ENCODE measurements around the gene SKIC3. TPM values are rescaled to one million over a fixed set of nuclear protein-coding genes. Genes with fewer than 3 reads are reported as not detected.

The SKIC3 gene
- total RNA-seq, 1 experiment from 2014 or later = 69.0 TPM

- TF ChIP-seq STAT6 (CRISPR knock-in tag; conservative IDR thresholded peaks at IDR 0.05; ENCODE audit: low read depth) = no peak
- no peak for TF ChIP-seq ARID4B (CRISPR knock-in tag; IDR thresholded peaks at IDR 0.05; ENCODE audit: borderline replicate concordance)
- no peak for TF ChIP-seq PRDM15 (CRISPR knock-in tag; IDR thresholded peaks at IDR 0.05)
- TF ChIP-seq, protein P1, sequence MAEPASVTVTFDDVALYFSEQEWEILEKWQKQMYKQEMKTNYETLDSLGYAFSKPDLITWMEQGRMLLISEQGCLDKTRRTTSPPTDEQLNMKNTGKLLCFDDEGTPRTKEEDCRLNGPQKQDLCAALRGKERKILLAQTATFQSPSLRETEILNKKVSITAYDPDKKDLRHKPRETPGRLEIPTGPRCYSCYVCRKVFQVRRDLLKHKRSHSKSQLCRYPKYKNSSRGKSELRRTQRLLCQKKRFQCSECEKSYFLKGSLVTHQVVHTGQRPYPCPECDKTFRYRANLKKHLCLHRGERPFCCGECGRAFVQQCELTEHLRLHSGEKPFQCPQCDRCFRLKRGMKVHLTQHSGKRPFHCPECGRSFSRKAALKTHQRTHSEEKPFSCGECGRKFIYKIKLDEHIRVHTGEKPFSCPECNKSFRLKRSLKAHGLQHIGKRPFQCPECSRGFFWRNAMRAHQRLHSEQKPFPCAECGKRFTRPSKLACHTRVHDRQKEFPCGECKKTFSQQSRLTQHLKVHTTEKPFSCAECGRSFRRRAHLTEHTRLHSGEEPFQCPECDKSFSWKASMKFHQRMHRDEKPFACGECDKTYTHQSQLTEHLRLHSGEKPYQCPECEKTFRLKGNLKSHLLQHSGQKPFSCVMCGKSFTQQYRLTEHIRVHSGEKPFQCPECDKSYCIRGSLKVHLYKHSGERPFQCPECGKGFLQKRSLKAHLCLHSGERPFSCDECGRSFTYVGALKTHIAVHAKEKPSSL (CRISPR knock-in tag; conservative IDR thresholded peaks at IDR 0.05) = no peak
- no peak for TF ChIP-seq AFF4 (CRISPR knock-in tag; IDR thresholded peaks at IDR 0.05; ENCODE audit: borderline replicate concordance)
- TF ChIP-seq ZNF317 (CRISPR knock-in tag; IDR thresholded peaks at IDR 0.05; ENCODE audit: borderline replicate concordance, low read depth) = no peak
- TF ChIP-seq ZNF416 (CRISPR knock-in tag; IDR thresholded peaks at IDR 0.05) = no peak
- no peak for TF ChIP-seq EMX1 (CRISPR knock-in tag; IDR thresholded peaks at IDR 0.05)
- TF ChIP-seq CTCF (IDR thresholded peaks at IDR 0.05) = no peak
- TF ChIP-seq NR1H2 (CRISPR knock-in tag; IDR thresholded peaks at IDR 0.05) = no peak
- TF ChIP-seq USF1 (CRISPR knock-in tag; IDR thresholded peaks at IDR 0.05) = no peak
- TF ChIP-seq HMGA2 (CRISPR knock-in tag; IDR thresholded peaks at IDR 0.05) = no peak
- TF ChIP-seq ATF2 (CRISPR knock-in tag; IDR thresholded peaks at IDR 0.05; ENCODE audit: borderline replicate concordance, low read depth) = no peak
- TF ChIP-seq JAZF1 (CRISPR knock-in tag; IDR thresholded peaks at IDR 0.05) = no peak
- no peak for TF ChIP-seq RORB (CRISPR knock-in tag; IDR thresholded peaks at IDR 0.05)
Measured at GRCh38 chr5:95519681-95520080, 35.1 kb downstream of the SKIC3 start (continued).
